KMS-11 (cell line): Measurements from ENCODE around the gene MACROD2.

Source experiments
- H2AFZ ChIP-seq: fragments of 200-600 bp; sonication (generic); 2 replicates; pipeline ENCODE4 v1.6.1; 2016; ENCODE audit warnings: antibody characterized with exemption, mixed run types, low read depth
- H3K27ac ChIP-seq: fragments of 200-600 bp; sonication (generic); 2 replicates; pipeline ENCODE4 v1.6.1; 2016; ENCODE audit warnings: mild to moderate bottlenecking, mixed run types
- H3K27me3 ChIP-seq: fragments of 200-600 bp; sonication (generic); 2 replicates; pipeline ENCODE4 v1.6.1; 2017; ENCODE audit warnings: mild to moderate bottlenecking, low read depth, mixed run types, moderate library complexity; ENCODE audit not compliant: insufficient read depth
- H3K36me3 ChIP-seq: fragments of 200-600 bp; sonication (generic); 2 replicates; pipeline ENCODE4 v1.6.1; 2017; ENCODE audit warnings: mild to moderate bottlenecking, mixed run types; ENCODE audit not compliant: insufficient read depth
- H3K4me1 ChIP-seq: fragments of 200-600 bp; sonication (generic); 2 replicates; pipeline ENCODE4 v1.6.1; 2016; ENCODE audit warnings: mild to moderate bottlenecking, low read depth, mixed run types; ENCODE audit not compliant: poor library complexity, severe bottlenecking
- H3K4me2 ChIP-seq: fragments of 200-600 bp; sonication (generic); 2 replicates; pipeline ENCODE4 v1.7.0; 2016; ENCODE audit warnings: mild to moderate bottlenecking, mixed run types
- H3K4me3 ChIP-seq: fragments of 200-600 bp; sonication (generic); IDR thresholded peaks from 2 replicates; pipeline ENCODE4 v1.6.1; 2017; ENCODE audit warnings: low read depth, low read length, mixed read lengths; ENCODE audit not compliant: insufficient read depth
- H3K79me2 ChIP-seq: fragments of 200-600 bp; sonication (generic); 2 replicates; pipeline ENCODE4 v1.6.1; 2016; ENCODE audit warnings: low read depth, mixed run types; ENCODE audit not compliant: insufficient read depth
- H3K9ac ChIP-seq: fragments of 200-600 bp; sonication (generic); 2 replicates; pipeline ENCODE4 v1.6.1; 2016; ENCODE audit warnings: mild to moderate bottlenecking, mixed run types
- H4K20me1 ChIP-seq: fragments of 200-600 bp; sonication (generic); 2 replicates; pipeline ENCODE4 v1.6.1; 2016; ENCODE audit warnings: mild to moderate bottlenecking, mixed run types; ENCODE audit not compliant: insufficient read depth
- TF ChIP-seq, protein P1 (sequence below): fragments of 200-600 bp; sonication (generic); conservative IDR thresholded peaks from 2 replicates; pipeline ENCODE4 v1.6.1; 2017; ENCODE audit warnings: low read depth, mild to moderate bottlenecking, antibody characterized with exemption, low read length, moderate library complexity, mixed read lengths

Gene MACROD2

DNA sequence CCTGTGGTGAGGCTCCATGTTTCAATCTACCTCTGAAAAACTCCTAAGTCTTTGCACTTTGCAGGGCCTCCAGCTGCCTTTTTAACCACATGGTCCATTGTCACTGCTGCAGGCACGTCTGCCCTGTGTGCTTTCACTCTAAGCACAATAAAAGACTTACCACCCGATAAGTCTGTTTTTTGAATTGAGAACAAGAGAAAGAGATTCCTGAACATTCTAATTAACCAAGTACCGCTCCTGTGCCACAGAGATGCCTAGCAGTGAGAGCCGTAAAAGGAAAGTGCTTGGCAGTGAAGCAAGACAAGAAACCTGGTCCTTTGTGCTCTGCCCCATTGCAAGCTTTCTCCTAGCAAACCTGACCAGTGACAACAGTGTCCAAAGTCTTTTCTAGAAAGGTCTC, 829.7 kb downstream of the MACROD2 start:
- Histone ChIP-seq H3K4me1 (no peaks in the 10 kb centered on the region), H3K27ac (no peak overlapping the region), H4K20me1 (no peaks in the 10 kb centered on the region), H3K36me3 (no peaks in the 10 kb centered on the region), H3K9ac (no peak overlapping the region), H2AFZ (no peak overlapping the region), H3K79me2 (no peaks in the 10 kb centered on the region), H3K27me3 (no peaks in the 10 kb centered on the region), H3K4me2 (no peak overlapping the region), H3K4me3 (no peak overlapping the region)
- TF ChIP-seq, protein P1, sequence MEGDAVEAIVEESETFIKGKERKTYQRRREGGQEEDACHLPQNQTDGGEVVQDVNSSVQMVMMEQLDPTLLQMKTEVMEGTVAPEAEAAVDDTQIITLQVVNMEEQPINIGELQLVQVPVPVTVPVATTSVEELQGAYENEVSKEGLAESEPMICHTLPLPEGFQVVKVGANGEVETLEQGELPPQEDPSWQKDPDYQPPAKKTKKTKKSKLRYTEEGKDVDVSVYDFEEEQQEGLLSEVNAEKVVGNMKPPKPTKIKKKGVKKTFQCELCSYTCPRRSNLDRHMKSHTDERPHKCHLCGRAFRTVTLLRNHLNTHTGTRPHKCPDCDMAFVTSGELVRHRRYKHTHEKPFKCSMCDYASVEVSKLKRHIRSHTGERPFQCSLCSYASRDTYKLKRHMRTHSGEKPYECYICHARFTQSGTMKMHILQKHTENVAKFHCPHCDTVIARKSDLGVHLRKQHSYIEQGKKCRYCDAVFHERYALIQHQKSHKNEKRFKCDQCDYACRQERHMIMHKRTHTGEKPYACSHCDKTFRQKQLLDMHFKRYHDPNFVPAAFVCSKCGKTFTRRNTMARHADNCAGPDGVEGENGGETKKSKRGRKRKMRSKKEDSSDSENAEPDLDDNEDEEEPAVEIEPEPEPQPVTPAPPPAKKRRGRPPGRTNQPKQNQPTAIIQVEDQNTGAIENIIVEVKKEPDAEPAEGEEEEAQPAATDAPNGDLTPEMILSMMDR: no peak

DNA sequence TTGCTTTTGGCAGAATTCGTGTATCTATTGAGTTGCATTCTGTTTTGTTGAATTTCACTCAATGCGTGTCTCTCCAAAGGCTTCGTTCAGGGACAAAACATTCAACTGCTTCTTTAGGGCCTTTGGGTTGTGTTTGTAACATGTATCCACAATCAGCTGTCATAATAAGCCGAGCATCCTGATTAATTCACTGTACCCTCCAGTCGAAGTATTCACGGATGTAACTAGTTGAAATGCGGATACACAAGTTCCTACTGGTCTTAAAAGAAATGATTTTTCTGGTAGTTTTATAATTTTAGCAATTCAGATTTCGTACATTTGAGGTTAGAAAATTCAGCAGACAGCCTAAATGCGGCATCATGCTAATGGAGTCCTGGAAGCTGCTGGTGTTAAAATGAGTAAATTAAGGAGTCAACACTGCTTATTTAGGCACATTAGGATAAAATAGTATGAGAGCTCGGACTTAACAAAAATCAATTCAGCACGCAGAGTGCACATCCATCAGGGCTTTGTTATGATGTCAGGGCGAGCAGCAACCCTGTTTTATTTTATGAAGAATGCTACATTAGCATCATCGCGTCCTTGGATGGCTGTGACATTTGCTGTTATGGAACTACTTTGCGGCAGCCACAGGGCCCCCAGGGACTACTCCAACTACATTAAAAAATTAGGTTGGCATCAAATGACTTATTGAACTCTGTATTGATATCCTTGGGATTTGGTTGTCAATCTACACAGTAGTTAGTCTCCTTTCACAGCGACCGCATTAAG, 831.4 kb downstream of the MACROD2 start:
- H2AFZ ChIP-seq: no peak overlapping the region
- no peak overlapping the region for H3K27ac ChIP-seq
- no peaks in the 10 kb centered on the region for H3K27me3 ChIP-seq
- H3K4me3 ChIP-seq: no peak overlapping the region
- TF ChIP-seq, protein P1: no peak
- H3K9ac ChIP-seq: no peak overlapping the region
- H4K20me1 ChIP-seq: no peaks in the 10 kb centered on the region
- no peaks in the 10 kb centered on the region for H3K36me3 ChIP-seq
- H3K4me2 ChIP-seq: no peak overlapping the region
- H3K79me2 ChIP-seq: no peaks in the 10 kb centered on the region
- no peaks in the 10 kb centered on the region for H3K4me1 ChIP-seq

DNA sequence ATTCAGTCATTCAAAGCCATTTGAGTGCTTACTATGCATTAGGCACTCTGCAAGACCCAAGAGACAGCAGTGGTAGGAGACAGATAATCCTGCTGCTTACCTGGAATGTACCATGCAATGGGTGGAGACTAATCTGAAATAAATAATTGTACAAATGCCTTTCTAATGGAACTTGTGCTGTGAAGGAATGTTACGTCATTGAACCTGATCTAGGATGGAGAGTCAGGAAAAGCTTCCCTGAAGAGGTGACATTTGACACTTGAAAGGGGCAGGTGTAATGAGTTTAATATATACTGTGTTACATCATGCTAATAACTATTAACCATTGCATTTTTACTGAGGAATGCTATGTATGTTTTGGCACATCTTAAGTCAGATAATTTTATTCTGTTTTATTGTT, 833.1 kb downstream of the MACROD2 start:
- Histone ChIP-seq H3K9ac (no peak overlapping the region), H3K79me2 (no peaks in the 10 kb centered on the region), H2AFZ (no peak overlapping the region), H3K4me3 (no peak overlapping the region), H3K27me3 (no peaks in the 10 kb centered on the region), H3K36me3 (no peaks in the 10 kb centered on the region), H3K4me1 (peaks cover 14% of the 10 kb centered on the region), H3K4me2 (no peak overlapping the region), H4K20me1 (no peaks in the 10 kb centered on the region), H3K27ac (no peak overlapping the region)
- TF ChIP-seq, protein P1: no peak

DNA sequence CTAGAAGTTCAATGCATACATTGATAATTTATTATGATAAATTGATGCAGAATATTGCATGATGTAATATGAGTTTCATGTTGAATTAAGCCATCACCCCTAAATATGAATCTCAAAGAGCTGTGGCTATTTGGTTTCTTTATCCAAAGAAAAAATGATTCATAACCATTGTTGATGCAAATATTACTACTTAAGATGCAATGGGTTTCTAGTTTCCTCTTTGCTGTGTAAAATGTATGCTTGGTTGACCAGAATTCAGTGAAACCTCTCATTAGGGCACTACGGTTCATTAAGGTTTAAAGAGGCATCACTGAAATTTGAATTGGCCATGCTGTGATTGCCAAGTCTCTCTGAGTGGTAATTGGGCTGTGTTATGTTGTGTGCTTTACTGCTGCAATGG, 834.6 kb downstream of the MACROD2 start:
- Histone ChIP-seq H3K27ac (no peak overlapping the region), H3K4me3 (no peak overlapping the region), H4K20me1 (no peaks in the 10 kb centered on the region), H3K79me2 (no peaks in the 10 kb centered on the region), H3K36me3 (no peaks in the 10 kb centered on the region), H3K4me1 (peaks cover 18% of the 10 kb centered on the region), H3K4me2 (no peak overlapping the region), H3K9ac (no peak overlapping the region), H2AFZ (no peak overlapping the region), H3K27me3 (no peaks in the 10 kb centered on the region)
- TF ChIP-seq, protein P1: no peak
